IMR-90 (cell line): ENCODE data around the gene CMTM8. TPM values are rescaled to one million over a fixed set of nuclear protein-coding genes. Genes with fewer than 3 reads are reported as not detected.

ENCODE experiments used
- ATAC-seq: fragments of 200-7000 bp; cut with Tn5 transposase; 2 replicates; pipeline ENCODE4 v1.9.1; 2020; ENCODE audit warnings: low read depth, mild to moderate bottlenecking, moderate library complexity
- BruUV-seq: library from RNA; stranded (reverse); fragments of 400-500 nt; replicated peaks from 2 replicates; lab custom pipeline; 2021; lab: Mats Ljungman, UMichigan
- CTCF ChIA-PET: fragments of 300-600 bp; formaldehyde crosslinking; extraction: SDS; loops from one replicate; lab custom pipeline; 2021; ENCODE audit warnings: antibody characterized with exemption; lab: Yijun Ruan, JAX
- POLR2A ChIA-PET: fragments of 300-600 bp; sonication (Branson Sonifier 250); formaldehyde crosslinking; loops from one replicate; lab custom pipeline; 2022; ENCODE audit warnings: antibody characterized with exemption; ENCODE audit not compliant: unreplicated experiment; lab: Charles Lee
- DNase-seq: peaks from one replicate; pipeline ENCODE4 v3.0.0; 2013
- H2AFZ ChIP-seq: replicated peaks from 2 replicates; pipeline ENCODE3; 2013; ENCODE audit warnings: low read length, mild to moderate bottlenecking; ENCODE audit not compliant: poor library complexity
- H2AK5ac ChIP-seq: 2 replicates; pipeline ENCODE4 v1.6.1; 2013; ENCODE audit warnings: low read depth, low read length, inconsistent platforms
- H2AK9ac ChIP-seq: replicated peaks from 2 replicates; pipeline ENCODE3; 2013; ENCODE audit warnings: mild to moderate bottlenecking, low read depth, low read length, moderate library complexity; ENCODE audit not compliant: poor library complexity
- H2BK120ac ChIP-seq: 2 replicates; pipeline ENCODE4 v1.6.1; 2013; ENCODE audit warnings: low read depth, low read length, inconsistent platforms
- H2BK15ac ChIP-seq: 3 replicates; pipeline ENCODE4 v1.6.1; 2013; ENCODE audit warnings: low read depth, low read length, inconsistent platforms
- H2BK20ac ChIP-seq: 2 replicates; pipeline ENCODE4 v1.6.1; 2013; ENCODE audit warnings: low read depth, mild to moderate bottlenecking, inconsistent platforms, low read length, moderate library complexity
- H2BK5ac ChIP-seq: 2 replicates; pipeline ENCODE4 v1.6.1; 2013; ENCODE audit warnings: mild to moderate bottlenecking, low read depth, low read length, inconsistent platforms; ENCODE audit not compliant: poor library complexity, severe bottlenecking
- H3K14ac ChIP-seq: replicated peaks from 2 replicates; pipeline ENCODE4 v1.6.1; 2013; ENCODE audit warnings: low read depth, low read length, inconsistent platforms
- H3K18ac ChIP-seq: 2 replicates; pipeline ENCODE4 v1.6.1; 2013; ENCODE audit warnings: low read depth, low read length, control low read depth
- H3K23ac ChIP-seq: 2 replicates; pipeline ENCODE4 v1.6.1; 2013; ENCODE audit warnings: low read depth, low read length, inconsistent platforms
- H3K27ac ChIP-seq: 2 replicates; pipeline ENCODE4 v1.5.1; 2013; ENCODE audit warnings: mild to moderate bottlenecking, control low read depth, low read length; ENCODE audit not compliant: insufficient read depth
- H3K27me3 ChIP-seq: 2 replicates; pipeline ENCODE4 v1.6.1; 2013; ENCODE audit warnings: low read length; ENCODE audit not compliant: control insufficient read depth, insufficient read depth
- H3K36me3 ChIP-seq: 2 replicates; pipeline ENCODE4 v1.6.1; 2013; ENCODE audit warnings: low read length, mixed read lengths; ENCODE audit not compliant: control insufficient read depth, insufficient read depth
- H3K4ac ChIP-seq: 2 replicates; pipeline ENCODE4 v1.6.1; 2013; ENCODE audit warnings: low read depth, low read length, inconsistent platforms
- H3K4me1 ChIP-seq: 2 replicates; pipeline ENCODE4 v1.6.1; 2013; ENCODE audit warnings: low read length, mixed read lengths; ENCODE audit not compliant: control insufficient read depth, insufficient read depth
- H3K4me2 ChIP-seq: 2 replicates; pipeline ENCODE4 v1.6.1; 2013; ENCODE audit warnings: low read depth, mild to moderate bottlenecking, control low read depth, low read length, moderate library complexity
- H3K4me3 ChIP-seq: 2 replicates; pipeline ENCODE4 v1.5.1; 2013; ENCODE audit warnings: low read depth, mild to moderate bottlenecking, control low read depth, low read length, moderate library complexity; ENCODE audit not compliant: insufficient read depth
- H3K56ac ChIP-seq: 2 replicates; pipeline ENCODE4 v1.6.1; 2013; ENCODE audit warnings: low read length, inconsistent platforms; ENCODE audit not compliant: insufficient read depth; ENCODE audit errors: extremely low read depth
- H3K79me1 ChIP-seq, 2 experiments: 2 replicates each; pipeline ENCODE4 v1.6.1; 2013; ENCODE audit warnings: low read length in 2 of 2, inconsistent platforms in 1 of 2, low read depth in 1 of 2
- H3K9ac ChIP-seq: 2 replicates; pipeline ENCODE4 v1.6.1; 2013; ENCODE audit warnings: low read depth, low read length, control low read depth
- H3K9me1 ChIP-seq: 2 replicates; pipeline ENCODE4 v1.6.1; 2013; ENCODE audit warnings: low read length, inconsistent platforms; ENCODE audit not compliant: insufficient read depth
- H3K9me3 ChIP-seq: 2 replicates; pipeline ENCODE4 v1.6.1; 2013; ENCODE audit warnings: low read length; ENCODE audit not compliant: control insufficient read depth, insufficient read depth
- H4K20me1 ChIP-seq: 2 replicates; pipeline ENCODE4 v1.6.1; 2013; ENCODE audit warnings: low read length, inconsistent platforms; ENCODE audit not compliant: insufficient read depth
- H4K5ac ChIP-seq: 2 replicates; pipeline ENCODE4 v1.6.1; 2013; ENCODE audit warnings: mild to moderate bottlenecking, low read depth, low read length, control low read depth
- H4K8ac ChIP-seq, 2 experiments: 2 replicates each; pipeline ENCODE4 v1.6.1; 2013; ENCODE audit warnings: low read depth in 2 of 2, low read length in 2 of 2, control low read depth in 1 of 2, inconsistent platforms in 1 of 2
- H4K91ac ChIP-seq: 2 replicates; pipeline ENCODE4 v1.6.1; 2013; ENCODE audit warnings: low read depth, low read length, inconsistent platforms; ENCODE audit not compliant: insufficient read depth
- BHLHE40 ChIP-seq: fragments of 150-350 bp; IDR thresholded peaks from 2 replicates; pipeline ENCODE4 v1.6.1; 2016; ENCODE audit warnings: mild to moderate bottlenecking, low read depth, low read length
- ELK1 ChIP-seq: fragments of 150-350 bp; IDR thresholded peaks from 2 replicates; pipeline ENCODE4 v1.6.1; 2016; ENCODE audit warnings: low read depth, mild to moderate bottlenecking, low read length, moderate library complexity, borderline replicate concordance
- MAFK ChIP-seq: IDR thresholded peaks from 2 replicates; pipeline ENCODE4 v1.6.1; 2012; ENCODE audit warnings: low read depth, low read length, improper control_type of control experiment
- WGBS, 2 experiments: methylation state at CpG; one replicate each; pipeline versions ENCODE4 v1.1.5 to v1.1.7; 2013; ENCODE audit warnings: missing lambda C conversion rate in 2 of 2; ENCODE audit not compliant: insufficient read length in 1 of 2; ENCODE audit errors: extremely low coverage in 2 of 2; 5-methylcytosine and 5-hydroxymethylcytosine counted together
- dilution Hi-C: fragments of 300-500 bp; cut with HindIII; formaldehyde crosslinking; loops from one replicate; pipeline ENCODE4 v1.14.3; 2018; ENCODE audit warnings: low sequenced_read_pairs; ENCODE audit not compliant: unreplicated experiment
- in situ Hi-C: fragments of 300-500 bp; cut with MboI; formaldehyde crosslinking; loops from 3 replicates; pipeline ENCODE4 v1.14.3; 2019; ENCODE audit warnings: low sequenced_read_pairs, inconsistent platforms, mixed read lengths
- intact Hi-C: fragments of 100-400 bp; cut with micrococcal nuclease; formaldehyde crosslinking; loops from 2 replicates; pipeline ENCODE4 v1.10.0; 2022
- polyA plus RNA-seq, 3 experiments: library from polyadenylated mRNA; depleted of rRNA; stranded (reverse); fragments of >200 nt; gene quantifications; 2 replicates each; pipeline ENCODE4 v1.2.3, GENCODE V29; 2012; ENCODE audit warnings: low replicate concordance in 1 of 3
- total RNA-seq: library from RNA; depleted of rRNA; stranded (reverse); fragments of >200 nt; gene quantifications from 2 replicates; pipeline ENCODE4 v1.2.3, GENCODE V29; 2012

CMTM8 gene
- total and polyA plus RNA-seq, 2 of the 4 experiments (the other 2 are of a cell fraction): 0.15 TPM; not detected in 1

DNA sequence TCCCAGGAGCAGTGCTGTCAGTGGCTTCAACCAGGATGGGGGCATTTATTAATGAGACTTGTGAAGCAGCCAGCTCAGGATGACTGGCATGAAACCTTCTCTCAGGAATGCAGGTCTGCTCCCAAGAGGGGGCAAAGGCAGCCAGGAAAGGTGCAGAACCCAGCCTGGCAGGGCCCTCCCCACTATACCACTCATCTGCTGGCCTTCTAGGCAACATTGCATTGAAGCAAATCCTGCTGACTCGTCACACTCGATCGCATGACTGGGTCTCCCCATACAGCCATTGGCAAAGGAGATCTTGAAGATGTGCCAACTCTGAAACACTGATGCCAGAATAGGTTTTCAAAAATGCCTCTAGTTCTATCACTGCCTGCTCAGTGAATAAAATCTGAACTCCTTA is 87.4 kb downstream of the CMTM8 start:
- in situ Hi-C loops: no loop called here
- H3K4ac ChIP-seq: no peak overlapping the region
- TF ChIP-seq BHLHE40: no peak
- peak; percentile 39; the same call in 1 of the 2 replicates for TF ChIP-seq MAFK
- no peak for TF ChIP-seq ELK1
- H3K4me3 ChIP-seq: no peak overlapping the region
- no peak overlapping the region for H2BK5ac ChIP-seq
- no TSS peak for BruUV-seq
- WGBS, 2 experiments: 53% methylated on average over 3 of the region's 3 CpGs; no CpG with 5 or more reads in 1 of the 2 experiments
- no peak overlapping the region for H2BK15ac ChIP-seq
- no peak overlapping the region for H3K14ac ChIP-seq
- H3K56ac ChIP-seq: no peak overlapping the region
- no peak overlapping the region for H2AFZ ChIP-seq
- no peak overlapping the region for H3K9ac ChIP-seq
- no peaks in the 10 kb centered on the region for H3K4me1 ChIP-seq
- H3K79me1 ChIP-seq: no peaks in the 10 kb centered on the region
- H4K91ac ChIP-seq: no peak overlapping the region
- ChIA-PET CTCF (no interaction called here), POLR2A (no interaction called here)
- no peak overlapping the region for H2AK9ac ChIP-seq
- no peak overlapping the region for H2AK5ac ChIP-seq
- peaks cover 3% of the 10 kb centered on the region; the same call in 1 of the 2 replicates for H3K27me3 ChIP-seq
- intact Hi-C loops: no loop called here
- no peak for DNase-seq
- H3K9me1 ChIP-seq: no peaks in the 10 kb centered on the region
- no peak overlapping the region for H2BK120ac ChIP-seq
- no peak overlapping the region for H2BK20ac ChIP-seq
- dilution Hi-C loops: no loop called here
- H3K27ac ChIP-seq: no peak overlapping the region
- H3K18ac ChIP-seq: no peak overlapping the region
- no peak overlapping the region for H3K4me2 ChIP-seq
- H3K23ac ChIP-seq: no peak overlapping the region
- no peak overlapping the region for H4K8ac ChIP-seq
- ATAC-seq: no peak
- no peaks in the 10 kb centered on the region for H3K36me3 ChIP-seq
- H4K5ac ChIP-seq: no peak overlapping the region
- H4K20me1 ChIP-seq: no peaks in the 10 kb centered on the region
- H3K9me3 ChIP-seq: no peaks in the 10 kb centered on the region
